ENCODE data around the gene HMGXB3.
"Not testable (repeated sequence)": the region's sequence is repeated elsewhere in the genome, so short reads cannot be mapped to it uniquely, and the experiment has no call there.

The HMGXB3 gene

GRCh38 chr5:150067405-150067960 is 66.9 kb downstream of the HMGXB3 start:
- no peak for DNase-seq

- no peak for DNase-seq
Observed at GRCh38 chr5:150068071-150068470, 67.5 kb downstream of the HMGXB3 start.

- DNase-seq, result no peak
Observed at GRCh38 chr5:150068472-150068871, 67.9 kb downstream of the HMGXB3 start.

GRCh38 chr5:150068961-150069645 is 68.6 kb downstream of the HMGXB3 start:
- no peak for DNase-seq

- DNase-seq, result no peak
Observed at GRCh38 chr5:150069672-150070627, 69.4 kb downstream of the HMGXB3 start.

GRCh38 chr5:150070821-150071220 is 70.3 kb downstream of the HMGXB3 start:
- DNase-seq, result no peak

GRCh38 chr5:150073086-150073625 is 72.6 kb downstream of the HMGXB3 start:
- DNase-seq, result no peak

GRCh38 chr5:150073677-150074076 is 73.1 kb downstream of the HMGXB3 start:
- no peak for DNase-seq

GRCh38 chr5:150075233-150075632 is 74.7 kb downstream of the HMGXB3 start:
- DNase-seq, result no peak

GRCh38 chr5:150075806-150076205 is 75.3 kb downstream of the HMGXB3 start:
- DNase-seq, result no peak

GRCh38 chr5:150077060-150077459 is 76.5 kb downstream of the HMGXB3 start:
- DNase-seq, result no peak

- no peak for DNase-seq
Observed at GRCh38 chr5:150077996-150078801, 77.7 kb downstream of the HMGXB3 start.

- no peak for DNase-seq
Observed at GRCh38 chr5:150078802-150079689, 78.5 kb downstream of the HMGXB3 start.

GRCh38 chr5:150079909-150080461 is 79.4 kb downstream of the HMGXB3 start:
- no peak for DNase-seq

- no peak for DNase-seq
Observed at GRCh38 chr5:150080696-150081435, 80.3 kb downstream of the HMGXB3 start.

- peak; percentile 34 for DNase-seq
Observed at GRCh38 chr5:150081541-150082283, 81.2 kb downstream of the HMGXB3 start.

GRCh38 chr5:150082374-150082773 is 81.8 kb downstream of the HMGXB3 start:
- no peak for DNase-seq

GRCh38 chr5:150082889-150083288 is 82.3 kb downstream of the HMGXB3 start:
- DNase-seq, result no peak

- DNase-seq, result not testable (repeated sequence)
Observed at GRCh38 chr5:150084754-150085153, 84.2 kb downstream of the HMGXB3 start.

All from right kidney (tissue), 1 donor.